Liver (tissue), 9 donors: ENCODE data around the gene CIC. TPM values are rescaled to one million over a fixed set of nuclear protein-coding genes. Genes with fewer than 3 reads are reported as not detected.

Source experiments
- DNase-seq: peaks from one replicate; pipeline ENCODE4 v3.0.0-alpha.2; 2017; ENCODE audit warnings: low spot score
- H3K27ac ChIP-seq, 2 donors: one replicate each; pipeline ENCODE4 v1.7.0; 2013; ENCODE audit warnings: inconsistent platforms in 2 of 2, low read length in 2 of 2, control low read depth in 1 of 2, low read depth in 1 of 2, mild to moderate bottlenecking in 1 of 2
- H3K27me3 ChIP-seq, 4 donors: one replicate each; pipeline versions ENCODE4 v1.6.1 to v1.7.0; 2013; ENCODE audit warnings: low read length in 3 of 4, inconsistent platforms in 1 of 4, mild to moderate bottlenecking in 1 of 4, moderate library complexity in 1 of 4; ENCODE audit not compliant: control insufficient read depth in 4 of 4, insufficient read depth in 4 of 4
- H3K36me3 ChIP-seq, 4 donors: one replicate each; pipeline versions ENCODE4 v1.6.1 to v1.7.0; 2013; ENCODE audit warnings: low read length in 3 of 4, mild to moderate bottlenecking in 3 of 4, low read depth in 1 of 4, moderate library complexity in 1 of 4; ENCODE audit not compliant: control insufficient read depth in 4 of 4, insufficient read depth in 3 of 4
- H3K4me1 ChIP-seq, 4 donors: one replicate each; pipeline versions ENCODE4 v1.6.1 to v1.7.0; 2013; ENCODE audit warnings: low read length in 3 of 4, mild to moderate bottlenecking in 3 of 4, moderate library complexity in 1 of 4; ENCODE audit not compliant: control insufficient read depth in 4 of 4, insufficient read depth in 4 of 4
- H3K4me3 ChIP-seq, 3 donors: one replicate each; pipeline versions ENCODE4 v1.6.1 to v1.7.0; 2013; ENCODE audit warnings: low read length in 3 of 3, control low read depth in 1 of 3, low read depth in 1 of 3, mild to moderate bottlenecking in 1 of 3
- H3K9ac ChIP-seq, 2 donors: one replicate each; pipeline ENCODE4 v1.7.0; 2013; ENCODE audit warnings: low read length in 2 of 2, mild to moderate bottlenecking in 2 of 2, moderate library complexity in 2 of 2, control low read depth in 1 of 2, low read depth in 1 of 2
- H3K9me3 ChIP-seq, 4 donors: one replicate each; pipeline versions ENCODE4 v1.6.1 to v1.7.0; 2013; ENCODE audit warnings: low read length in 3 of 4; ENCODE audit not compliant: control insufficient read depth in 4 of 4
- EGR1 ChIP-seq, 2 donors: IDR thresholded peaks; 2 replicates each; pipeline ENCODE4 v1.6.1; 2016 to 2018; ENCODE audit warnings: antibody characterized with exemption in 2 of 2, low read depth in 2 of 2
- FOXA1 ChIP-seq: IDR thresholded peaks from 2 replicates; pipeline ENCODE4 v1.6.1; 2016; ENCODE audit warnings: antibody characterized with exemption
- FOXA2 ChIP-seq: IDR thresholded peaks from 2 replicates; pipeline ENCODE4 v1.6.1; 2016; ENCODE audit warnings: antibody characterized with exemption
- GABPA ChIP-seq, 2 donors: IDR thresholded peaks in 1 of 2; conservative IDR thresholded peaks in 1 of 2; 2 replicates each; pipeline ENCODE4 v1.6.1; 2016; ENCODE audit warnings: antibody characterized with exemption in 2 of 2, mild to moderate bottlenecking in 1 of 2, moderate library complexity in 1 of 2
- HNF4A ChIP-seq, 2 donors: conservative IDR thresholded peaks; 2 replicates each; pipeline ENCODE4 v1.6.1; 2016; ENCODE audit warnings: antibody characterized with exemption in 2 of 2, mild to moderate bottlenecking in 2 of 2
- HNF4G ChIP-seq: IDR thresholded peaks from 2 replicates; pipeline ENCODE4 v1.6.1; 2016; ENCODE audit warnings: antibody characterized with exemption
- JUND ChIP-seq, 2 donors: IDR thresholded peaks; 2 replicates each; pipeline ENCODE4 v1.6.1; 2016; ENCODE audit warnings: antibody characterized with exemption in 2 of 2
- NR2F2 ChIP-seq: IDR thresholded peaks from 2 replicates; pipeline ENCODE4 v1.6.1; 2016; ENCODE audit warnings: antibody characterized with exemption
- RAD21 ChIP-seq, 2 donors: IDR thresholded peaks; 2 replicates each; pipeline ENCODE4 v1.6.1; 2016; ENCODE audit warnings: antibody characterized with exemption in 2 of 2, mild to moderate bottlenecking in 2 of 2
- RXRA ChIP-seq, 2 donors: IDR thresholded peaks; 2 replicates each; pipeline ENCODE4 v1.6.1; 2017 to 2018; ENCODE audit warnings: antibody characterized with exemption in 2 of 2, mild to moderate bottlenecking in 1 of 2
- SP1 ChIP-seq: IDR thresholded peaks from 2 replicates; pipeline ENCODE4 v1.6.1; 2018; ENCODE audit warnings: antibody characterized with exemption, mild to moderate bottlenecking
- TAF1 ChIP-seq: conservative IDR thresholded peaks from 2 replicates; pipeline ENCODE4 v1.6.1; 2016; ENCODE audit warnings: antibody characterized with exemption, mild to moderate bottlenecking
- YY1 ChIP-seq: IDR thresholded peaks from 2 replicates; pipeline ENCODE4 v1.6.1; 2016; ENCODE audit warnings: antibody characterized with exemption, mild to moderate bottlenecking
- WGBS: extraction: QIAGEN DNeasy Blood & Tissue Kit; methylation state at CpG from one replicate; pipeline ENCODE4 v1.1.7; 2013; 5-methylcytosine and 5-hydroxymethylcytosine counted together
- polyA plus RNA-seq, 2 donors: library from polyadenylated mRNA; stranded (reverse) in 1 of 2; unstranded in 1 of 2; fragments of 200-250 nt in 1 of 2; fragments of >200 nt in 1 of 2; fragmentation: Nextera tagmentation in 1 of 2; extraction: Ambion mirVana in 1 of 2; gene quantifications; one replicate each; pipeline versions ENCODE4 v1.2.1 to v1.2.3, GENCODE V29; 2013 to 2015
- total RNA-seq, 2 donors: library from RNA; depleted of rRNA; stranded (reverse); fragments of >200 nt; gene quantifications; one replicate each; pipeline ENCODE4 v1.2.3, GENCODE V29; 2014
- TF ChIP-seq, protein P1 (sequence below): IDR thresholded peaks from 2 replicates; pipeline ENCODE4 v1.6.1; 2016; ENCODE audit warnings: antibody characterized with exemption, mild to moderate bottlenecking
- TF ChIP-seq, protein P2 (sequence below): IDR thresholded peaks from 2 replicates; pipeline ENCODE4 v1.6.1; 2016; ENCODE audit warnings: antibody characterized with exemption
- TF ChIP-seq, protein P3 (sequence below): fragments of 150-350 bp; IDR thresholded peaks from 2 replicates; pipeline ENCODE4 v1.5.1; 2017; ENCODE audit warnings: improper control_type of control experiment, low read depth, low read length; ENCODE audit not compliant: missing input control
- TF ChIP-seq, protein P4 (sequence below): IDR thresholded peaks from 2 replicates; pipeline ENCODE4 v1.6.1; 2016; ENCODE audit warnings: antibody characterized with exemption
- TF ChIP-seq, protein P5 (sequence below): IDR thresholded peaks from 2 replicates; pipeline ENCODE4 v1.6.1; 2016; ENCODE audit warnings: antibody characterized with exemption
- donor health status: healthy.
- donor health status: healthy.
- donor health status: healthy.
- donor health status: healthy.
- donor health status: healthy.

Gene CIC
- total and polyA plus RNA-seq, 4 donors, result 5.6 to 21.3 (median 17.2) TPM

DNA sequence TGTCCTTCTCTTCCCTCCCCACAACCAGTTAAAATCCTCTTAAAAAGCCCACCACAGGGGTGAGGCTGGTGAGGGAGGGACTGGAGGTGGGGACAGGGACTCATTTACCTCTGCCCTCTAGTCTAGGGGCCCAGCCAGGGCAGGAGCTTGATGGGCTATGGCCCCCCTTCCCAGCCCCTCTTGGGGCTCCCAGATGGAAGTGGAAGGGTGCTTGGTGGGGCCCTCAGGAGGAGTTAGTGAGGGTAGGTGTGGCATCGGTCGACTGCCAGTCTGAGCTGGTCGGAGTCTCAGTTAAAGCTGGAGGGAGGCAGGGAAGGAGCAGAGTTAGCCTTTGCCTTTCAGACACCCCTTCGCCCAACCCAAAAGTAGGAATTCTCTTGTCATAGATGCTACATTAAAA is 38.5 kb upstream of the CIC start:
- Histone ChIP-seq H3K27me3 (no peaks in the 10 kb centered on the region), H3K9me3 (no peaks in the 10 kb centered on the region), H3K4me3 (no peak overlapping the region), H3K9ac (no peak overlapping the region), H3K27ac (no peak overlapping the region), H3K4me1 (no peaks in the 10 kb centered on the region), H3K36me3 (peaks cover 13 to 72% (median 46%) of the 10 kb centered on the region in 4 donors)
- 96% methylated on average over 4 of the region's 4 CpGs for WGBS
- no peak for TF ChIP-seq EGR1 (IDR thresholded peaks at IDR 0.05; ENCODE audit: low read depth in 2 of 2)
- TF ChIP-seq TAF1, result no peak
- TF ChIP-seq, protein P1, sequence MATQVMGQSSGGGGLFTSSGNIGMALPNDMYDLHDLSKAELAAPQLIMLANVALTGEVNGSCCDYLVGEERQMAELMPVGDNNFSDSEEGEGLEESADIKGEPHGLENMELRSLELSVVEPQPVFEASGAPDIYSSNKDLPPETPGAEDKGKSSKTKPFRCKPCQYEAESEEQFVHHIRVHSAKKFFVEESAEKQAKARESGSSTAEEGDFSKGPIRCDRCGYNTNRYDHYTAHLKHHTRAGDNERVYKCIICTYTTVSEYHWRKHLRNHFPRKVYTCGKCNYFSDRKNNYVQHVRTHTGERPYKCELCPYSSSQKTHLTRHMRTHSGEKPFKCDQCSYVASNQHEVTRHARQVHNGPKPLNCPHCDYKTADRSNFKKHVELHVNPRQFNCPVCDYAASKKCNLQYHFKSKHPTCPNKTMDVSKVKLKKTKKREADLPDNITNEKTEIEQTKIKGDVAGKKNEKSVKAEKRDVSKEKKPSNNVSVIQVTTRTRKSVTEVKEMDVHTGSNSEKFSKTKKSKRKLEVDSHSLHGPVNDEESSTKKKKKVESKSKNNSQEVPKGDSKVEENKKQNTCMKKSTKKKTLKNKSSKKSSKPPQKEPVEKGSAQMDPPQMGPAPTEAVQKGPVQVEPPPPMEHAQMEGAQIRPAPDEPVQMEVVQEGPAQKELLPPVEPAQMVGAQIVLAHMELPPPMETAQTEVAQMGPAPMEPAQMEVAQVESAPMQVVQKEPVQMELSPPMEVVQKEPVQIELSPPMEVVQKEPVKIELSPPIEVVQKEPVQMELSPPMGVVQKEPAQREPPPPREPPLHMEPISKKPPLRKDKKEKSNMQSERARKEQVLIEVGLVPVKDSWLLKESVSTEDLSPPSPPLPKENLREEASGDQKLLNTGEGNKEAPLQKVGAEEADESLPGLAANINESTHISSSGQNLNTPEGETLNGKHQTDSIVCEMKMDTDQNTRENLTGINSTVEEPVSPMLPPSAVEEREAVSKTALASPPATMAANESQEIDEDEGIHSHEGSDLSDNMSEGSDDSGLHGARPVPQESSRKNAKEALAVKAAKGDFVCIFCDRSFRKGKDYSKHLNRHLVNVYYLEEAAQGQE, result no peak
- no peak for TF ChIP-seq YY1
- TF ChIP-seq RAD21 (IDR thresholded peaks at IDR 0.05), result no peak
- TF ChIP-seq NR2F2, result no peak
- TF ChIP-seq JUND (IDR thresholded peaks at IDR 0.05), result no peak
- TF ChIP-seq, protein P2, sequence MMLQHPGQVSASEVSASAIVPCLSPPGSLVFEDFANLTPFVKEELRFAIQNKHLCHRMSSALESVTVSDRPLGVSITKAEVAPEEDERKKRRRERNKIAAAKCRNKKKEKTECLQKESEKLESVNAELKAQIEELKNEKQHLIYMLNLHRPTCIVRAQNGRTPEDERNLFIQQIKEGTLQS, result no peak
- no peak for TF ChIP-seq FOXA1
- no peak for TF ChIP-seq HNF4A (conservative IDR thresholded peaks at IDR 0.05)
- no peak for TF ChIP-seq FOXA2
- no peak for TF ChIP-seq GABPA (IDR thresholded peaks at IDR 0.05 in 1 of 2, conservative IDR thresholded peaks at IDR 0.05 in 1 of 2)
- TF ChIP-seq, protein P3, sequence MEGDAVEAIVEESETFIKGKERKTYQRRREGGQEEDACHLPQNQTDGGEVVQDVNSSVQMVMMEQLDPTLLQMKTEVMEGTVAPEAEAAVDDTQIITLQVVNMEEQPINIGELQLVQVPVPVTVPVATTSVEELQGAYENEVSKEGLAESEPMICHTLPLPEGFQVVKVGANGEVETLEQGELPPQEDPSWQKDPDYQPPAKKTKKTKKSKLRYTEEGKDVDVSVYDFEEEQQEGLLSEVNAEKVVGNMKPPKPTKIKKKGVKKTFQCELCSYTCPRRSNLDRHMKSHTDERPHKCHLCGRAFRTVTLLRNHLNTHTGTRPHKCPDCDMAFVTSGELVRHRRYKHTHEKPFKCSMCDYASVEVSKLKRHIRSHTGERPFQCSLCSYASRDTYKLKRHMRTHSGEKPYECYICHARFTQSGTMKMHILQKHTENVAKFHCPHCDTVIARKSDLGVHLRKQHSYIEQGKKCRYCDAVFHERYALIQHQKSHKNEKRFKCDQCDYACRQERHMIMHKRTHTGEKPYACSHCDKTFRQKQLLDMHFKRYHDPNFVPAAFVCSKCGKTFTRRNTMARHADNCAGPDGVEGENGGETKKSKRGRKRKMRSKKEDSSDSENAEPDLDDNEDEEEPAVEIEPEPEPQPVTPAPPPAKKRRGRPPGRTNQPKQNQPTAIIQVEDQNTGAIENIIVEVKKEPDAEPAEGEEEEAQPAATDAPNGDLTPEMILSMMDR, result no peak
- TF ChIP-seq SP1, result no peak
- TF ChIP-seq, protein P4, sequence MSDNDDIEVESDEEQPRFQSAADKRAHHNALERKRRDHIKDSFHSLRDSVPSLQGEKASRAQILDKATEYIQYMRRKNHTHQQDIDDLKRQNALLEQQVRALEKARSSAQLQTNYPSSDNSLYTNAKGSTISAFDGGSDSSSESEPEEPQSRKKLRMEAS, result no peak
- no peak for TF ChIP-seq HNF4G
- TF ChIP-seq RXRA (IDR thresholded peaks at IDR 0.05), result no peak
- TF ChIP-seq, protein P5, sequence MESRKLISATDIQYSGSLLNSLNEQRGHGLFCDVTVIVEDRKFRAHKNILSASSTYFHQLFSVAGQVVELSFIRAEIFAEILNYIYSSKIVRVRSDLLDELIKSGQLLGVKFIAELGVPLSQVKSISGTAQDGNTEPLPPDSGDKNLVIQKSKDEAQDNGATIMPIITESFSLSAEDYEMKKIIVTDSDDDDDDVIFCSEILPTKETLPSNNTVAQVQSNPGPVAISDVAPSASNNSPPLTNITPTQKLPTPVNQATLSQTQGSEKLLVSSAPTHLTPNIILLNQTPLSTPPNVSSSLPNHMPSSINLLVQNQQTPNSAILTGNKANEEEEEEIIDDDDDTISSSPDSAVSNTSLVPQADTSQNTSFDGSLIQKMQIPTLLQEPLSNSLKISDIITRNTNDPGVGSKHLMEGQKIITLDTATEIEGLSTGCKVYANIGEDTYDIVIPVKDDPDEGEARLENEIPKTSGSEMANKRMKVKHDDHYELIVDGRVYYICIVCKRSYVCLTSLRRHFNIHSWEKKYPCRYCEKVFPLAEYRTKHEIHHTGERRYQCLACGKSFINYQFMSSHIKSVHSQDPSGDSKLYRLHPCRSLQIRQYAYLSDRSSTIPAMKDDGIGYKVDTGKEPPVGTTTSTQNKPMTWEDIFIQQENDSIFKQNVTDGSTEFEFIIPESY, result no peak
- no peak for DNase-seq
